Right lung (tissue), 5 donors: ENCODE data around the gene TSTD1. TPM values are rescaled to one million over a fixed set of nuclear protein-coding genes. Genes with fewer than 3 reads are reported as not detected.
"Not testable (repeated sequence)": the region's sequence is repeated elsewhere in the genome, so short reads cannot be mapped to it uniquely, and the experiment has no call there.

ENCODE experiments used
- DNase-seq, 2 donors: peaks; one replicate each; pipeline ENCODE4 v3.0.0-alpha.2; 2013
- polyA plus RNA-seq, 5 donors: library from polyadenylated mRNA; unstranded; fragments of 120-200 nt; gene quantifications; one replicate each; pipeline versions ENCODE4 v1.2.1 to v1.2.3, GENCODE V29; 2013; ENCODE audit warnings: inconsistent platforms in 1 of 5, low replicate concordance in 1 of 5; ENCODE audit not compliant: insufficient read length in 5 of 5, insufficient read depth in 1 of 5

TSTD1 gene
- polyA plus RNA-seq, 5 donors, result 32.7 to 51.5 (median 49.5) TPM

DNA sequence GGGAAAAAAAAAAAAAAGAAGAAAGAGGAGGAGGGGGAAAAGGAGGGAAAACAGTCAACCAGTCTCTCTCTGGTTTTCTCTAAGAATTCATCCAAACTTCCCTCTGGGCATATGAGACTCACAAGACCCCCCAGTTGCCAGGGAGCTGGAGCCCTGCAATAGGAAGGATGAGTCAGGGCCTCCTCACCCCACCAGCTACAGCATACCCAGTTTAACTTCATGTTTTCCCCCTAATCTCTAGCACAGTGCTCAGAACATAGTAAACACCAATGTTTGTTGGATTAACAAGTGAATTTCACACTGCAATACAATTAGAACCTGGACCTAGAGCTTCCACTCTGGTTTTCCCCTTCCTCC lies 25.7 kb downstream of the TSTD1 start:
- DNase-seq, result no peak

DNA sequence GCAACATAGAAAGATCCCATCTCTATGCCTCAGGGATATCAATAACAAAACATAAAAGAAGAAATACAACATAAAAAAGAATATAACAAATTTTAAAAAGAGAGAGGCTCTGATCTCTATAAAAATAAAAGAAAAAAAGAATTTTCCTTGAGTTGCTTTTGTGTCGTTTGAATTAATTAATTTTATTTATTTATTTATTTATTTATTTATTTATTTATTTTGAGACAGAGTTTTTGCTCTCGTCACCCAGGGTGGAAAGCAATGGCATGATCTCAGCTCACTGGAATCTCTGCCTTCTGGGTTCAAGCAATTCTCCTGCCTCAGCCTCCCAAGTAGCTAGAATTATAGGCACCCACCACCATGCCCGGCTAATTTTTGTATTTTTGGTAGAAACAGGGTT lies 26.3 kb downstream of the TSTD1 start:
- DNase-seq, result no peak

DNA sequence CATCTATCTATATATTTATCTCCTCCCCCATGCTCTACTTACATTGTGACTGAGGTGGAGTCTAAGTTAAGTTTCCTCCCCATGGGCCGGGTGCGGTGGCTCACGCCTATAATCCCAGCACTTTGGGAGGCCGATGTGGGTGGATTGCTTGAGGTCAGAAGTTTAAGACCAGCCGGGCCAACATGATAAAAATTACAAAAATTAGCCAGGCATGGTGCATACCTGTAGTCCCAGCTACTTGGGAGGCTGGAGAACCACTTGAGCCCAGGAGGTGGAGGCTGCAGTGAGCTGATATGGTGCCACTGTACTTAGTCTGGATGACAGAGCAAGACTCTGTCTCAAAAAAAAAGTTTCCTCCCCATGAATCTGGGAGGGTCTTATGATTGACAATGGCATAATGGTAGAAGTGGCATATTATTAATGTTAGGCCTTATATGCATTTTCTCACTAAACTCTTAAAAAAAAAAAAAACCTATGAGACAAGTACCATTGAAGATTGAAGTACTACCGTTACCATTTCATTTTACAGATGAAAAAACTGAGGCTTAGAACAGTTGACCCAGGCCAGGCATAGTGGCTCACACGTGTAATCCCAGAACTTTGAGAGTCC lies 29.1 kb downstream of the TSTD1 start:
- no peak for DNase-seq

DNA sequence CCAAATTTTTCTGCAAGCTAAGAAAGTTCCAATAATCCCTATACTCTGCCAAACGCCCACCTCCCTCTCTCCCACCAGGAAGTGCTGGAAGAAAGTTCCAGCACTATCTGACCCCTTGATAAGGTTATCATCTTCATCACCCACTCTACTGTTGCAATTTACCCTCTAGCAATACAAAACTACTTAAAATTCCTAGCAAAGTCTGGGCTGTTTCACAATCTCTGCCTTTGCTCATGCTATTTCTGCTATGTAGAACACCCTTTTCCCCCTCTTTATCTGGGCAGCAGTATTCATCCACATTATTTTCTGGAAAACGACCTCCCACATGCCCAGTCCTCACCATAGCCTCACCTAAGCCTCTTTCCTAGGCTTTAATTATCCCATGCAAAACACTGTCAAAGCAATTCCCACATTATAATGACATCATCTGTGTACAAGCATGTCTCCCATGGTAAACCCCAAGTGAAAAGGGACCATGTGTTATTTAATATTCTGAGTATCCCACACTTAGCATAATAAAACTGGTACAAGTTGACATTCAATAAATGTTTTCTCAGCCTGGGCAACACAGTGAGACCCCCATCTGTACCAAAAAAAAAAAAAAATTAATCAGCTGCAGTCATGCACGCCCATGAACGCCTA lies 29.8 kb downstream of the TSTD1 start:
- peak; percentile 47 to 67 for DNase-seq

DNA sequence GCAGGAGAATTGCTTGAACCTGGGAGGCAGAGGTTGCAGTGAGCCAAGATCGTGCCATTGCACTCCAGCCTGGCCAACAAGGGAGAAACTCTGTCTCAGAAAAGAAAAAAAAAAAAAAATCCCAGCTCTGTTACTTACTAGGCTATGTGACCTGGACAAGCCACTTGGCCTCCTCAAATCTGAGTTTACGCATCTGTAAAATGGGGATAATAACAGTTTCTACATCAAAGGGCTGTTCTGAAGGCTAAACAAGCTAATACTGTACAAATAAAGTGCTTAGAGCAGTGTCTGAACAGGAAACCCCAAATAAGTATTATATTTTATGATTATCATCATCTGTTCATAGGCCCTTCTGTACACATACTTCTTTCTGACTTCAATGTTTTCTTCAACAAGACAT lies 31.4 kb downstream of the TSTD1 start:
- DNase-seq, result no peak

DNA sequence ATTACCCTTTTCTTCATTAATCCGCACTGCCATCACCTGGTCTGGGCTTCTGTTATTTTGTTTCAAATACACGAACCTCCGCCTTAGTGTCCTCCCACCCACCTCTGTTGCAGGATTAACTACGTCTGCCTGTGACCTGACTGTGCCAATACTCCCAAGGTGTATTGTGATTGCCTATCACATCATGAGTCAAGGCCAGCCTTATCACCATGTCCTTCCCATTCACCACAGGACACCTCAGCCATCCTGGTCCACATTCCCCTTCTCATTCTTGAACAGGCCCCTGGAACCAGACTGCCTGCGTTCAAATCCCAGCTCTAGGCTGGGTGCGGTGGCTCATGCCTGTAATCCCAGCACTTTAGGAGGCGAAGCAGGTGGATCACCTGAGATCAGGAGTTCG lies 32.2 kb downstream of the TSTD1 start:
- no peak for DNase-seq

DNA sequence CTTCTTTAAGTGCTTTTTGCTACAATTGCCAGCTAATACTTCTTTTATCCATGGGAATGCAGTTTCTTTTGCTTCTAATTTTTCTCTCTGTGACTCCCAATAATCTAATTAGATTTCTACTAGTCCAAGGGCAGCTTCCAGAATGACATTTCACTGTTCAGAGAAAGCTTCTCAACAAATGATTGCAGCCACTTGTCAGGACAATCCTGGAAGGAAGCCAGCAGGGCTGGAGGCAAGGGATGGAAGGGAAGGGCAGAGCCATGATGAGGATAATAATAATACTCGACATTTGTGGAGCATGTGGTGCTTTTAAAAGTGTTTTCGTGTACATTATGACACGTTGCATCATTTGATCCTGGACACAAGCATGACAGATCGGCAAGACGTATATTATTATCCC lies 37.2 kb downstream of the TSTD1 start:
- DNase-seq, result no peak

DNA sequence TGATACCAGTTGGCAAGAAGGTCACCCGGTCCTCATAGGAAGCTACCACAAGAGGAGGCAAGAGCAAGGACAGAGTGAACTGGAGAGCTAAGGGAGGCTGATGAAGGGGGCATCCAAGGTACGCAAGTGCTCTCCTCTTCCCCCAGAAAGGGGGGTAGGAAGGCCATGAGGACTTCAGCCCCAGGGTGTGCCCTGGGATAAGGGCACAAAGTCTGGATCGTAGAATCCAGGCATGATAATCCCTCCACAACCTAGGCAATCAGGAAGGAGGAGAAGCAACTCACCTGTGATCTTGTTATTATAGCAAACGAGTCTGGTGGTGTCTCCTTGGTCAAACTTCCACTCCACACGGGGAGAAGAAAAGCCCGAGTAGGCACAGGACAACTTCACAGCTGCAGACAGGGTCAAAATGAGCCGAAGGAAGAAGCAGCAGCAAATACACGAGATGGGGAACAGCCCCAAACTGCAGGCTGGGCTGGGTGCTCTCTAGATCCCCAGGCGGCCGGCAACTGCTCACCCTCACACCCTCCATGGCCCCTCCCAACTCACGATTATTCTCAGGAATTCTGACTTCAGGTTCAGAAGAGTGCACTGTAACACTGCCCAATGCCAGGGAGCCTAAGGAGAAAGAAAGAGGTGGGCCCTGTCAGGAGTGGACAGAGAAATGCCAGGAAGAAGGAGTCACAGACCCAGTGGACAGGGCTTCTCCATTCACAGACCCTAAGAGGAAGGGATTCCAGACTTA lies 37.9 kb downstream of the TSTD1 start:
- DNase-seq, result no peak

DNA sequence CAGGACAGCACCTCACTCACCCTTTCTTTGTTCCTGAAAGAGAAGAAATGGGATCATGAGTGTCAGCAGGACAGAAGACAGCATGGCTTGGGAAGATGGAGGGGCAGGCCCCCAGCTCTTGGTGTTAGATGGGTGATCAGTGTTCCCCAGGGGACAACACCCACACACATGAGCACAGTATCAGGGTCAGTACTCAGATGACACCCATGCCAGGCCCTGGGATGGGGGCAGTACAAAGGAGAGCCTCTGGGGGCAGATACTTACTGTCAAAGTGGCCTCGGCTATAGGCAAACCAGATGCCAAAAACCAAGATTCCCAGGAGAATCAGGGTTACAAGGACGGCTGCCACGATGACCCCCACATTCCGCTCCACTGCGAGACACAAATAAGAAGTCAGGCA lies 39.4 kb downstream of the TSTD1 start:
- no peak for DNase-seq

DNA sequence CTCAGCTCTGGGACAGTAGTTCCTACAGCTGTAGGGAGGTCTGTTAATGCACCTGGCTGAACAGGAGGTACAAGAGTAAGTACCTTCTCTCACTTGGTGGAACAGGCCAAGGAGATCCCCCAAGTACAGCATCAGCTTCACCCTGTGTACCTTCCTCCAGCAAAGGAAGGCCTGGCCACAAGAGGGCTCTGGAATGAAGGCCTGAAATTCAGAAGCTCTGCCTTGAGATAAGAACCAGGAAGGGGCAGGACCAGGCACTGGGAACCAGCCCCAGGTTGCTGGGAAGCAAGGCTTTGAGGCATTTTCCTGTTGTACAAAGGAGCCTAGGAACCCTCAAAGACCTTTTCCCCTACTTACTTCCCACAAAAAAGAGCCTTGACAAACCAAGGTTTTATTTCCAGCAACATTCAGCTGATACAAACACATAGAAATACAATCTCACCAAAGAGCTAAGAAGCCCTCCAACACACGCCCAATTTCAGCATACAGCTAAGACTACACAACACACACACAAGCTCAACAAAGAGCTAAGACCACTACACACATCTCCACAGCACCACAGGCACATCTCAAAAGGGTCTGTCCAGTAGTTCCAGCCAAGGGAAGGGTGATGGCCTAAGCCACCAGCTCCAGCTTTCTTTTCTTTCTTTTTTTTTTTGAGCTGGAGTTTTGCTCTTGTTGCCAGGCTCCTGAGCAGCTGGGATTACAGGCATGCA lies 41.3 kb downstream of the TSTD1 start:
- no peak for DNase-seq

DNA sequence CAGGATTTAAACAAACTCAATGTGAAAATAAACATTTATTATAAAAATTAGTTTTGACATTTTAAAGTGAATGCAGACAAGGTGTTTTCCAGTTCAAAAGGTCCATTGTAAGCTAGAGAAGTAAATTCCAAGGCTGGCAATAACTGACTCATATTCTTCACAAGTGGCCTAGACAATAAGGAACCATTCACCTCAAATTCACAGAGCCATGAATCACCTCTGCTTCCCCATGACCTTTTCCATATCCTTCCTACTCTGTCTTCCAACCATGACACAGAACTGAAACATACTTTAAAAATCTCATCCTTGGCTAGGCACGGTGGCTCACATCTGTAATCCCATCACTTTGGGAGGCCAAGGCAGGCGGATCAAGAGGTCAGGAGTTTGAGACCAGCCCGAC lies 42.6 kb downstream of the TSTD1 start:
- no peak for DNase-seq

DNA sequence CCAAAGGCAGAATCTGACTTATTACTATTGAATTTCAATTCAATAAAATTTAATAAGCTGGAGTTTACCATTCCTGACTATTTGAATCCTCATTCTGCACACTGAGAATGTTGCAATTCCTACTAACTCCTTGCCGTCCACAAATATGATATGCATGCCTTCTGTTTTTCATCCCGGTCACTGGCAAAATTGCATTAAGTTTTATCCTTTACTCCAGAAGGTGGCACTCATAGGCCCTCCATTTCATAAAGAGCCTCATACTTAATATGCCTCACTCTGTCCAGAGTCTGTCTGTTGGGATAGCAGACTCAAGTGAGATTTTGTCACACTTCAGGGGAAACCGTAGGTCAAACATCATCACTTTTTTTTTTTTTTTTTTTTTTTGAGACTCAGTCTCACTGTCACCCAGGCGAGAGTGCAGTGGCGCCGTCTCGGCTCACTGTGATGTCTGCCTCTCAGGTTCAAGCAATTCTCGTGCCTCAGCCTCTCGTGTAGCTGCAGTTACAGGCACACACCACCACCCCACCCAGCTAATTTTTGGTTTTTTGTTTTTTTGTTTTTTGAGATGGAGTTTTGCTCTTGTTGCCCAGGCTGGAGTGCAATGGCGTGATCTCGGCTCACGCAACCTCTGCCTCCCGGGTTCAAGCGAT lies 45.1 kb downstream of the TSTD1 start:
- DNase-seq, result peak in 1 of 2 donors; percentile 71

DNA sequence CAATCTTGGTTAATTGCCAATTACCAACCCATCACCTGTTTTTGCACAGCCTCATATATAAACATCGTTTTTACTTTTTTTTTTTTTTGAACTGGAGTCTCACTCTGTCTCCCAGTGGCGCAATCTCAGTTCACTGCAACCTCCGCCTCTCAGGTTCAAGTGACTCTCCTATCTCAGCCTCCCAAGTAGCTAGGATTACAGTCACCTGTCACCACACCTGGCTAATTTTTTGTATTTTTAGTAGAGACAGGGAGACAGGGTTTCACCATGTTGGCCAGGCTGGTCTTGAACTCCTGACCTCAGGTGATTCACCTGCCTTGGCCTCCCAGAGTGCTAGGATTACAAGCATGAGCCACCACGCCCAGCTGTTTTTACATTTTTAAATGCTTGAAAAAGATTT lies 46.7 kb downstream of the TSTD1 start:
- DNase-seq, result not testable (repeated sequence)

Other genes with a start within 250 kb of the TSTD1 start
- gene LY9, start 242.8 kb downstream of the TSTD1 start, polyA plus RNA-seq, result under 1 TPM; 0.18 to 0.56 (median 0.44) TPM
- under 1 TPM; 0.28 to 0.97 (median 0.71) TPM for gene CD244, start 176.1 kb downstream of the TSTD1 start, polyA plus RNA-seq
- 1 to 10 TPM in 2 of 5 donors, under 1 TPM in 3; 0.38 to 1.6 (median 0.74) TPM for gene ITLN1, start 153.8 kb downstream of the TSTD1 start, polyA plus RNA-seq
- gene ITLN2, start 84.2 kb downstream of the TSTD1 start, polyA plus RNA-seq, result under 1 TPM in 1 of 5 donors, not detected in 4; 0.22 TPM
- 100 to 1,000 TPM in 1 of 5 donors, 10 to 100 TPM in 4; 76.0 to 110 (median 86.2) TPM for gene F11R, start 17.8 kb downstream of the TSTD1 start, polyA plus RNA-seq
- 10 to 100 TPM; 63.8 to 67.7 (median 64.3) TPM for gene USF1, start 7.0 kb upstream of the TSTD1 start, polyA plus RNA-seq
- gene ARHGAP30, start 30.9 kb upstream of the TSTD1 start, polyA plus RNA-seq, result 1 to 10 TPM; 2.8 to 4.7 (median 3.9) TPM
- gene NECTIN4, start 50.6 kb upstream of the TSTD1 start, polyA plus RNA-seq, result 10 to 100 TPM in 2 of 5 donors, 1 to 10 TPM in 3; 7.3 to 11.9 (median 9.1) TPM
- 1 to 10 TPM; 3.8 to 8.0 (median 5.2) TPM for gene KLHDC9, start 59.4 kb upstream of the TSTD1 start, polyA plus RNA-seq
- gene PFDN2, start 79.1 kb upstream of the TSTD1 start, polyA plus RNA-seq, result 10 to 100 TPM; 51.4 to 67.6 (median 53.5) TPM
- gene NIT1, start 79.1 kb upstream of the TSTD1 start, polyA plus RNA-seq, result 10 to 100 TPM; 40.9 to 46.1 (median 42.5) TPM
- 10 to 100 TPM; 49.2 to 56.6 (median 50.4) TPM for gene DEDD, start 93.7 kb upstream of the TSTD1 start, polyA plus RNA-seq
- gene UFC1, start 115.0 kb upstream of the TSTD1 start, polyA plus RNA-seq, result 100 to 1,000 TPM; 147 to 175 (median 155) TPM
- gene USP21, start 120.5 kb upstream of the TSTD1 start, polyA plus RNA-seq, result 10 to 100 TPM; 42.7 to 56.3 (median 49.4) TPM
- gene PPOX, start 127.5 kb upstream of the TSTD1 start, polyA plus RNA-seq, result 10 to 100 TPM; 39.9 to 59.3 (median 45.1) TPM
- 10 to 100 TPM; 31.7 to 48.1 (median 41.5) TPM for gene B4GALT3, start 138.5 kb upstream of the TSTD1 start, polyA plus RNA-seq
- 1 to 10 TPM; 1.8 to 2.8 (median 2.2) TPM for gene ADAMTS4, start 160.1 kb upstream of the TSTD1 start, polyA plus RNA-seq
- 100 to 1,000 TPM; 146 to 165 (median 156) TPM for gene NDUFS2, start 163.4 kb upstream of the TSTD1 start, polyA plus RNA-seq
- gene FCER1G, start 176.3 kb upstream of the TSTD1 start, polyA plus RNA-seq, result 10 to 100 TPM; 14.3 to 23.8 (median 18.1) TPM
- gene APOA2, start 184.7 kb upstream of the TSTD1 start, polyA plus RNA-seq, result 10 to 100 TPM in 1 of 5 donors, not detected in 4; 59.7 TPM
- gene TOMM40L, start 187.1 kb upstream of the TSTD1 start, polyA plus RNA-seq, result 10 to 100 TPM; 10.1 to 12.4 (median 11.6) TPM
- under 1 TPM; 0.51 to 0.99 (median 0.88) TPM for gene NR1I3, start 199.2 kb upstream of the TSTD1 start, polyA plus RNA-seq
- 1 to 10 TPM in 2 of 5 donors, under 1 TPM in 3; 0.68 to 1.4 (median 0.91) TPM for gene PCP4L1, start 219.8 kb upstream of the TSTD1 start, polyA plus RNA-seq